Fibroblast of lung (primary cell): ENCODE measurements around the gene KIAA1755. TPM values are rescaled to one million over a fixed set of nuclear protein-coding genes. Genes with fewer than 3 reads are reported as not detected.

Source experiments
- DNase-seq, 2 donors: peaks; one replicate each; pipeline versions ENCODE4 v3.0.0 to v3.0.0-alpha.2; 2010; ENCODE audit warnings: low read depth in 2 of 2
- H2AFZ ChIP-seq: 2 replicates; pipeline ENCODE4 v1.5.1; 2012; ENCODE audit warnings: low read length, control low read depth, inconsistent platforms
- H3K27ac ChIP-seq: 2 replicates; pipeline ENCODE4 v1.5.1; 2011; ENCODE audit warnings: low read length, control low read depth; ENCODE audit not compliant: insufficient read depth
- H3K27me3 ChIP-seq: 2 replicates; pipeline ENCODE4 v1.5.1; 2011; ENCODE audit warnings: mild to moderate bottlenecking, low read length; ENCODE audit not compliant: control insufficient read depth, insufficient read depth
- H3K36me3 ChIP-seq: 2 replicates; pipeline ENCODE4 v1.5.1; 2011; ENCODE audit warnings: low read length; ENCODE audit not compliant: control insufficient read depth, insufficient read depth
- H3K4me1 ChIP-seq: 2 replicates; pipeline ENCODE4 v1.5.1; 2011; ENCODE audit warnings: low read length; ENCODE audit not compliant: control insufficient read depth, insufficient read depth; ENCODE audit errors: extremely low read depth
- H3K4me2 ChIP-seq: 2 replicates; pipeline ENCODE4 v1.5.1; 2011; ENCODE audit warnings: low read length, control low read depth; ENCODE audit not compliant: insufficient read depth; ENCODE audit errors: extremely low read depth
- H3K4me3 ChIP-seq, 4 experiments: fragments of 200-600 bp in 1 of 4; sonication (generic) in 1 of 4; replicated peaks in 1 of 4; 2 replicates each; pipeline ENCODE4 v1.5.1; 2011 to 2016; ENCODE audit warnings: low read length in 4 of 4, low read depth in 3 of 4, mild to moderate bottlenecking in 3 of 4, control low read depth in 2 of 4, inconsistent platforms in 1 of 4, mixed read lengths in 1 of 4; ENCODE audit not compliant: insufficient read depth in 1 of 4; ENCODE audit errors: control extremely low read depth in 1 of 4
- H3K79me2 ChIP-seq: 2 replicates; pipeline ENCODE4 v1.5.1; 2012; ENCODE audit warnings: mild to moderate bottlenecking, low read length, inconsistent platforms; ENCODE audit not compliant: control insufficient read depth, insufficient read depth
- H3K9ac ChIP-seq: 2 replicates; pipeline ENCODE4 v1.5.1; 2011; ENCODE audit warnings: mild to moderate bottlenecking, low read length, control low read depth; ENCODE audit not compliant: insufficient read depth
- H3K9me3 ChIP-seq: 2 replicates; pipeline ENCODE4 v1.5.1; 2012; ENCODE audit warnings: low read depth, low read length; ENCODE audit not compliant: control insufficient read depth, insufficient read depth
- H4K20me1 ChIP-seq: 2 replicates; pipeline ENCODE4 v1.5.1; 2011; ENCODE audit warnings: low read length; ENCODE audit not compliant: control insufficient read depth, insufficient read depth; ENCODE audit errors: extremely low read depth
- CTCF ChIP-seq, 2 donors: IDR thresholded peaks in 1 of 2; conservative IDR thresholded peaks in 1 of 2; 1 replicate in 1 of 2; 2 replicates in 1 of 2; pipeline ENCODE4 v1.5.1; 2011 to 2012; ENCODE audit warnings: low read length in 2 of 2, control low read depth in 1 of 2, inconsistent platforms in 1 of 2, low read depth in 1 of 2, mild to moderate bottlenecking in 1 of 2
- EZH2 ChIP-seq: IDR thresholded peaks from 2 replicates; pipeline ENCODE4 v1.5.1; 2012; ENCODE audit warnings: low read length, control low read depth, mild to moderate bottlenecking; ENCODE audit errors: missing control alignments
- polyA plus RNA-seq, 2 donors: library from polyadenylated mRNA; depleted of rRNA in 1 of 2; stranded (reverse) in 1 of 2; unstranded in 1 of 2; fragments of >200 nt; gene quantifications; 2 replicates each; pipeline ENCODE4 v1.2.1, GENCODE V29; 2011 to 2012; ENCODE audit warnings: missing spikeins in 1 of 2
- total RNA-seq: library from RNA; depleted of rRNA; stranded (reverse); fragments of >200 nt; gene quantifications from 2 replicates; pipeline ENCODE4 v1.2.1, GENCODE V29; 2014

KIAA1755 gene
- total and polyA plus RNA-seq, 2 donors (not counting 1 experiment from before 2014, with no cell fraction given), result 0.60 to 2.8 TPM

GRCh38 chr20:38222231-38222922 is 38.2 kb downstream of the KIAA1755 start:
- Histone ChIP-seq H3K9me3 (no peaks in the 10 kb centered on the region), H4K20me1 (no peaks in the 10 kb centered on the region), H3K4me2 (no peak overlapping the region), H3K4me1 (peaks cover 18% of the 10 kb centered on the region), H3K36me3 (no peaks in the 10 kb centered on the region), H3K79me2 (no peaks in the 10 kb centered on the region), H3K4me3 (no peak overlapping the region), H3K27ac (no peak overlapping the region), H2AFZ (no peak overlapping the region), H3K9ac (no peak overlapping the region), H3K27me3 (no peaks in the 10 kb centered on the region)
- peak; percentile 97 to 99 for TF ChIP-seq CTCF (conservative IDR thresholded peaks at IDR 0.05 in 1 of 2, IDR thresholded peaks at IDR 0.05 in 1 of 2; ENCODE audit: low read depth in 1 of 2, low read length in 2 of 2)
- no peak for TF ChIP-seq EZH2
- DNase-seq, result peak; percentile 26 to 51

- no peaks in the 10 kb centered on the region for H3K36me3 ChIP-seq
- H3K4me1 ChIP-seq, result peaks cover 22% of the 10 kb centered on the region
Observed at GRCh38 chr20:38221119-38221589, 39.4 kb downstream of the KIAA1755 start.

More at GRCh38 chr20:38221119-38221589, 39.4 kb downstream of the KIAA1755 start:
- H4K20me1 ChIP-seq, result no peaks in the 10 kb centered on the region
- no peaks in the 10 kb centered on the region for H3K27me3 ChIP-seq
- H3K79me2 ChIP-seq, result no peaks in the 10 kb centered on the region
- H3K27ac ChIP-seq, result no peak overlapping the region
- no peaks in the 10 kb centered on the region for H3K9me3 ChIP-seq
- peak overlapping the region; percentile 38 for H3K4me2 ChIP-seq
- H2AFZ ChIP-seq, result no peak overlapping the region
- H3K4me3 ChIP-seq, result peak overlapping the region in 1 of 4 experiments; percentile 28
- DNase-seq, result peak; percentile 39 to 59
- H3K9ac ChIP-seq, result no peak overlapping the region
- TF ChIP-seq EZH2 (no peak), CTCF (conservative IDR thresholded peaks at IDR 0.05 in 1 of 2, IDR thresholded peaks at IDR 0.05 in 1 of 2; ENCODE audit: low read depth in 1 of 2, low read length in 2 of 2) (peak; percentile 91 to 92)
